Skeletal muscle cell (primary cell): ENCODE data around the gene PRR20G.

Experiments
- DNase-seq: peaks from one replicate; pipeline ENCODE4 v3.0.0-alpha.2; 2010; ENCODE audit warnings: low read depth
- H3K4me3 ChIP-seq: 2 replicates; pipeline ENCODE4 v1.5.1; 2011; ENCODE audit warnings: low read depth, mild to moderate bottlenecking, control low read depth, low read length, moderate library complexity

PRR20G gene

GRCh38 chr3:127250032-127250431, 37.8 kb downstream of the PRR20G start:
- no peak for DNase-seq
- H3K4me3 ChIP-seq, result no peak overlapping the region

GRCh38 chr3:127247292-127247691, 40.6 kb downstream of the PRR20G start:
- no peak overlapping the region for H3K4me3 ChIP-seq
- no peak for DNase-seq

- H3K4me3 ChIP-seq, result no peak overlapping the region
- no peak for DNase-seq
Measured at GRCh38 chr3:127238602-127239001, 49.2 kb downstream of the PRR20G start.

- DNase-seq, result no peak
- H3K4me3 ChIP-seq, result no peak overlapping the region
Measured at GRCh38 chr3:127237835-127238234, 50.0 kb downstream of the PRR20G start.

GRCh38 chr3:127235706-127236105, 52.1 kb downstream of the PRR20G start:
- no peak overlapping the region for H3K4me3 ChIP-seq
- DNase-seq, result no peak

- H3K4me3 ChIP-seq, result no peak overlapping the region
- no peak for DNase-seq
Measured at GRCh38 chr3:127234778-127235177, 53.1 kb downstream of the PRR20G start.
